ENCODE results near the gene PIK3R3. TPM values are rescaled to one million over a fixed set of nuclear protein-coding genes. Genes with fewer than 3 reads are reported as not detected.

Gene PIK3R3
- total RNA-seq, 2 donors from 2014 or later, result 18.4 to 19.0 TPM

DNA sequence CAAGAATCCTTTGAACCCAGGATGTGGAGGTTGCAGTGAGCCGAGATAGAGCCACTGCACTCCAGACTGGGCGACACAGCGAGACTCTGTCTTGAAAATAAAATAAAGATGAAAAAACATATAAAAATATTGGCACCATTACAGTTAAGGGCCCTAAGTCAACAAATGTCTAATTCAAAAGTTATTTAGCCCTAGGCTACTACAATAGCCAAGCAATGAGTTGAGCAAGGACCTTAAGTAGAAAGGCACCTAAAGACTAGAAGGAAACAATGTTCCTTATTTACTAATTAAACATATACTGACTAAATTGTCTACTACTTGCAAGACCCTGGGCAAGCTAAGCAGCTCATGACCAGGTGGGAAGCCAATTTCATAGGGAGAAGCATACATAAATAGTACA lies 4.1 kb downstream of the PIK3R3 start:
- Mint-ChIP-seq H3K9me3 (no peaks in the 10 kb centered on the region), H3K27me3 (ENCODE audit: insufficient read depth) (peaks cover 7% of the 10 kb centered on the region), H3K36me3 (ENCODE audit: low read depth) (no peaks in the 10 kb centered on the region), H3K4me1 (peaks cover 9% of the 10 kb centered on the region), H3K4me3 (no peak overlapping the region), H3K27ac (no peak overlapping the region)
- Histone ChIP-seq H3K9ac (ENCODE audit: extremely low read depth, low read length, poor library complexity, severe bottlenecking) (no peak overlapping the region), H3K9me3 (ENCODE audit: control insufficient read depth, low read length) (no peaks in the 10 kb centered on the region), H3K27ac (ENCODE audit: low read depth, low read length) (no peak overlapping the region), H3K4me1 (ENCODE audit: control insufficient read depth, insufficient read depth, low read length) (no peaks in the 10 kb centered on the region), H3K4me3 (ENCODE audit: low read length) (no peak overlapping the region), H3K27me3 (ENCODE audit: control insufficient read depth, insufficient read depth, low read length, poor library complexity, severe bottlenecking) (no peaks in the 10 kb centered on the region), H3K36me3 (ENCODE audit: control insufficient read depth, insufficient read depth, low read length) (no peaks in the 10 kb centered on the region)
- TF ChIP-seq, protein P1, sequence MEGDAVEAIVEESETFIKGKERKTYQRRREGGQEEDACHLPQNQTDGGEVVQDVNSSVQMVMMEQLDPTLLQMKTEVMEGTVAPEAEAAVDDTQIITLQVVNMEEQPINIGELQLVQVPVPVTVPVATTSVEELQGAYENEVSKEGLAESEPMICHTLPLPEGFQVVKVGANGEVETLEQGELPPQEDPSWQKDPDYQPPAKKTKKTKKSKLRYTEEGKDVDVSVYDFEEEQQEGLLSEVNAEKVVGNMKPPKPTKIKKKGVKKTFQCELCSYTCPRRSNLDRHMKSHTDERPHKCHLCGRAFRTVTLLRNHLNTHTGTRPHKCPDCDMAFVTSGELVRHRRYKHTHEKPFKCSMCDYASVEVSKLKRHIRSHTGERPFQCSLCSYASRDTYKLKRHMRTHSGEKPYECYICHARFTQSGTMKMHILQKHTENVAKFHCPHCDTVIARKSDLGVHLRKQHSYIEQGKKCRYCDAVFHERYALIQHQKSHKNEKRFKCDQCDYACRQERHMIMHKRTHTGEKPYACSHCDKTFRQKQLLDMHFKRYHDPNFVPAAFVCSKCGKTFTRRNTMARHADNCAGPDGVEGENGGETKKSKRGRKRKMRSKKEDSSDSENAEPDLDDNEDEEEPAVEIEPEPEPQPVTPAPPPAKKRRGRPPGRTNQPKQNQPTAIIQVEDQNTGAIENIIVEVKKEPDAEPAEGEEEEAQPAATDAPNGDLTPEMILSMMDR (conservative IDR thresholded peaks at IDR 0.05), result no peak
- 97% methylated on average over 3 of the region's 3 CpGs; no CpG with 5 or more reads in 1 of the 2 experiments for WGBS, 2 experiments (ENCODE audit: insufficient coverage in 1 of 2, insufficient read length in 1 of 2)
- DNase-seq, result no peak

GRCh38 chr1:46118856-46119255 lies 13.6 kb downstream of the PIK3R3 start:
- H3K36me3 Mint-ChIP-seq (ENCODE audit: low read depth), result no peaks in the 10 kb centered on the region
- DNase-seq, result no peak
- H3K4me3 ChIP-seq (ENCODE audit: low read length), result no peak overlapping the region
- H3K36me3 ChIP-seq (ENCODE audit: control insufficient read depth, insufficient read depth, low read length), result no peaks in the 10 kb centered on the region
- H3K9me3 Mint-ChIP-seq, result no peaks in the 10 kb centered on the region
- H3K4me3 Mint-ChIP-seq, result no peak overlapping the region
- no peaks in the 10 kb centered on the region for H3K9me3 ChIP-seq (ENCODE audit: control insufficient read depth, low read length)
- no peak overlapping the region for H3K27ac Mint-ChIP-seq
- no peaks in the 10 kb centered on the region for H3K27me3 Mint-ChIP-seq (ENCODE audit: insufficient read depth)
- no peaks in the 10 kb centered on the region for H3K27me3 ChIP-seq (ENCODE audit: control insufficient read depth, insufficient read depth, low read length, poor library complexity, severe bottlenecking)
- no peak overlapping the region for H3K27ac ChIP-seq (ENCODE audit: low read depth, low read length)
- TF ChIP-seq, protein P1 (conservative IDR thresholded peaks at IDR 0.05), result no peak
- H3K4me1 Mint-ChIP-seq, result peaks cover 1% of the 10 kb centered on the region
- H3K9ac ChIP-seq (ENCODE audit: extremely low read depth, low read length, poor library complexity, severe bottlenecking), result no peak overlapping the region
- no peaks in the 10 kb centered on the region for H3K4me1 ChIP-seq (ENCODE audit: control insufficient read depth, insufficient read depth, low read length)

- no peak for DNase-seq
- no peaks in the 10 kb centered on the region for H3K36me3 ChIP-seq (ENCODE audit: control insufficient read depth, insufficient read depth, low read length)
- Mint-ChIP-seq H3K4me3 (no peak overlapping the region), H3K36me3 (ENCODE audit: low read depth) (no peaks in the 10 kb centered on the region), H3K4me1 (peaks cover 1% of the 10 kb centered on the region), H3K27me3 (ENCODE audit: insufficient read depth) (no peaks in the 10 kb centered on the region), H3K9me3 (no peaks in the 10 kb centered on the region), H3K27ac (no peak overlapping the region)
- no peak overlapping the region for H3K4me3 ChIP-seq (ENCODE audit: low read length)
- H3K9me3 ChIP-seq (ENCODE audit: control insufficient read depth, low read length), result no peaks in the 10 kb centered on the region
- TF ChIP-seq, protein P1 (conservative IDR thresholded peaks at IDR 0.05), result no peak
- WGBS, 2 experiments (ENCODE audit: insufficient coverage in 1 of 2, insufficient read length in 1 of 2), result 84 to 96% methylated on average over 2 to 5 of the region's 5 CpGs
- H3K27me3 ChIP-seq (ENCODE audit: control insufficient read depth, insufficient read depth, low read length, poor library complexity, severe bottlenecking), result no peaks in the 10 kb centered on the region
- H3K4me1 ChIP-seq (ENCODE audit: control insufficient read depth, insufficient read depth, low read length), result no peaks in the 10 kb centered on the region
- H3K27ac ChIP-seq (ENCODE audit: low read depth, low read length), result no peak overlapping the region
- H3K9ac ChIP-seq (ENCODE audit: extremely low read depth, low read length, poor library complexity, severe bottlenecking), result no peak overlapping the region
These were observed 14.5 kb downstream of the PIK3R3 start for GRCh38 chr1:46117810-46118494.
